Activated CD4-positive, alpha-beta T cell treated with anti-CD3 and anti-CD28 coated beads, Interleukin-2, amount 10 ng/mL, durations not matched to agents 7 days and 5 days (primary cell): ENCODE data around the gene SCN11A. TPM values are rescaled to one million over a fixed set of nuclear protein-coding genes. Genes with fewer than 3 reads are reported as not detected.
"Not testable (repeated sequence)": the region's sequence is repeated elsewhere in the genome, so short reads cannot be mapped to it uniquely, and the experiment has no call there.

ENCODE experiments used
- CTCF ChIA-PET: fragments of 350-600 bp; sonication (Branson Sonifier 250); formaldehyde crosslinking; loops from one replicate; lab custom pipeline; 2021; ENCODE audit warnings: antibody characterized with exemption; lab: Charles Lee
- POLR2A ChIA-PET: fragments of 350-600 bp; sonication (Branson Sonifier 250); formaldehyde crosslinking; loops from one replicate; lab custom pipeline; 2021; ENCODE audit warnings: antibody characterized with exemption; lab: Charles Lee
- DNase-seq: peaks from one replicate; pipeline ENCODE4 v3.0.0-alpha.2; 2020
- H3K27ac Mint-ChIP-seq: one replicate; pipeline ENCODE4 v1.8.0; 2021; ENCODE audit warnings: mild to moderate bottlenecking, moderate library complexity, mixed read lengths
- H3K27me3 Mint-ChIP-seq: one replicate; pipeline ENCODE4 v1.8.0; 2021; ENCODE audit warnings: mixed read lengths
- H3K36me3 Mint-ChIP-seq: one replicate; pipeline ENCODE4 v1.8.0; 2021; ENCODE audit warnings: low read depth, mixed read lengths
- H3K4me1 Mint-ChIP-seq: one replicate; pipeline ENCODE4 v1.8.0; 2021; ENCODE audit warnings: mixed read lengths
- H3K4me3 Mint-ChIP-seq: one replicate; pipeline ENCODE4 v1.8.0; 2021; ENCODE audit warnings: mild to moderate bottlenecking, moderate library complexity, mixed read lengths
- H3K9me3 Mint-ChIP-seq: one replicate; pipeline ENCODE4 v1.8.0; 2021; ENCODE audit warnings: mixed read lengths
- total RNA-seq, 2 experiments: library from RNA; stranded (reverse); gene quantifications; one replicate each; pipeline ENCODE4 v1.2.3, GENCODE V29; 2021

The SCN11A gene
- total RNA-seq, 2 experiments from 2014 or later, result 0.02 to 0.05 TPM

- POLR2A ChIA-PET, H3K4me3 Mint-ChIP-seq, H3K27me3 Mint-ChIP-seq, DNase-seq, H3K27ac Mint-ChIP-seq, H3K9me3 Mint-ChIP-seq, CTCF ChIA-PET: not testable (repeated sequence)
- H3K36me3 Mint-ChIP-seq, result peaks cover 17% of the 10 kb centered on the region
- H3K4me1 Mint-ChIP-seq, result peaks cover 15% of the 10 kb centered on the region
These were observed 9.5 kb upstream of the SCN11A start for GRCh38 chr3:39061228-39061627.

DNA sequence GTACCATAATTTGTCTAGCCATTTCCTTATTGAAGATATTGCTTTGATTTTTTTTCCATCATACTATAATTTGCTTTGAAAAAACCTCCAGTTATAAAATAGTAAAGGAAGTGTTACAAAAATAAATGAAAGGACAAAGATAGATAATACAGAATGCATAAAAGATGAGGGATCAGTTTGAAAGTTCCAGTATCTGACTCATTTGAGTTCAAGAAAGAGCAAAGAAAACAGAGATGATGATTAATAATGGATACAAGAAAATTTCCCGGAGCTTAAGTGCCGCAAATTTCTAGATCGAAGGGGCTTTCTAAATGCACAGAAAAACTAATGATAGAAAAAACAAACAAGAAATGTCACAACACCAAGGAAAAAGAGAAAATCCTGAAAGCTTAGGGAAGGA, 4.4 kb upstream of the SCN11A start:
- DNase-seq, result no peak
- Mint-ChIP-seq H3K36me3 (peaks cover 2% of the 10 kb centered on the region), H3K4me1 (peaks cover 34% of the 10 kb centered on the region), H3K4me3 (no peak overlapping the region), H3K27ac (no peak overlapping the region), H3K27me3 (no peaks in the 10 kb centered on the region), H3K9me3 (peaks cover 2% of the 10 kb centered on the region)
- CTCF ChIA-PET, result interaction anchor here (1.0 to 1.1 kb wide), 2 partner anchors 9 to 15 kb away, joined by 3 to 4 read pairs; no protein-coding TSS in a partner anchor
- POLR2A ChIA-PET, result no interaction called here

DNA sequence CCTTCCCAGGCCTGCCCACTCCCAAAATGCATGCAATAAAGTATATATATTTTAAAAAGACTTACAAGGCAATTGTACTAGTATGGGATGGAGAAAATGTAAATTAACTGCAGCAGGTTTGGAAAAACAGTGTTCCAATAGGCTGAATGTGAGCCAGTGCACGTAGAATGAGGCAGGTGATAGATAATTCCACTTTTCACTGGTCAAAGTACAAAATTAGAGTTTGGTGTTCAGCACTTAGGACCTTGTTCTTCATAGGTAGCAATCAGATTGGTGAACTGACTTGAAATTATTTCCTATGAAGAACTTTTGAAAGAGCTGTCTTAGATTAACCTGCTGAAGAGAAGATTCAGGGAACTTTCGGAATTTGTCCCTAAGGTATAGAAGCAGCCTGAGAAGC, 2.0 kb upstream of the SCN11A start:
- no peaks in the 10 kb centered on the region for H3K36me3 Mint-ChIP-seq
- CTCF ChIA-PET, result no interaction called here
- H3K4me3 Mint-ChIP-seq, result no peak overlapping the region
- POLR2A ChIA-PET, result no interaction called here
- DNase-seq, result no peak
- H3K27me3 Mint-ChIP-seq, result no peaks in the 10 kb centered on the region
- no peaks in the 10 kb centered on the region for H3K9me3 Mint-ChIP-seq
- no peak overlapping the region for H3K27ac Mint-ChIP-seq
- H3K4me1 Mint-ChIP-seq, result peaks cover 34% of the 10 kb centered on the region

- CTCF ChIA-PET, result no interaction called here
- H3K36me3 Mint-ChIP-seq, result no peaks in the 10 kb centered on the region
These were observed 839 bp upstream of the SCN11A start for GRCh38 chr3:39052583-39052982.

GRCh38 chr3:39050029-39050428, 1.7 kb downstream of the SCN11A start:
- Mint-ChIP-seq H3K4me3 (no peak overlapping the region), H3K27ac (no peak overlapping the region), H3K27me3 (no peaks in the 10 kb centered on the region), H3K4me1 (peaks cover 27% of the 10 kb centered on the region), H3K36me3 (no peaks in the 10 kb centered on the region), H3K9me3 (no peaks in the 10 kb centered on the region)
- ChIA-PET CTCF (interaction anchor here (0.6 to 1.3 kb wide), 2 partner anchors 238 to 477 kb away, joined by 3 read pairs; no protein-coding TSS in a partner anchor), POLR2A (no interaction called here)
- no peak for DNase-seq

More at GRCh38 chr3:39052583-39052982, 839 bp upstream of the SCN11A start:
- H3K4me1 Mint-ChIP-seq, result peaks cover 34% of the 10 kb centered on the region
- no peaks in the 10 kb centered on the region for H3K9me3 Mint-ChIP-seq
- POLR2A ChIA-PET, result no interaction called here
- peak overlapping the region; percentile 82 for H3K4me3 Mint-ChIP-seq
- H3K27ac Mint-ChIP-seq, result peak overlapping the region; percentile 99
- no peaks in the 10 kb centered on the region for H3K27me3 Mint-ChIP-seq
- DNase-seq, result no peak

DNA sequence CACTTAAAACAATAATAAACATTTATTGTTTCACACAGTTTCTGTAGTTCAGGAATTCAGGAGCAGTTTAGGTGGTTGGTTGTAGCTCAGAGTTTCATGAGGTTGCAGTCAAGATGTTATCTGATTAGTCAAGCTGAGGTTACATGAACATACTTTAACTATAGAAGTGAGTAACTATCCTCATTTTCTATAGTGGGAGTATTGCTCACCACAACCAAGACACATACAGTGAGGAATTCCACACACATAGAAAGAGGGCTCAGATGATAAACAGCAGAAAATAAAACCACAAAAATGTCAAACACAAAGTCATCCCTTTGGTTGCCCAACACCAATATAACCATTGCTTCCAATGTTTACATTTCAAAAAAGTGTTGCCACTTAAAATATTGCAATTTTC, 13.6 kb downstream of the SCN11A start:
- Mint-ChIP-seq H3K4me1 (no peaks in the 10 kb centered on the region), H3K9me3 (no peaks in the 10 kb centered on the region), H3K36me3 (peaks cover 2% of the 10 kb centered on the region), H3K4me3 (no peak overlapping the region), H3K27me3 (peaks cover 8% of the 10 kb centered on the region), H3K27ac (no peak overlapping the region)
- ChIA-PET POLR2A (no interaction called here), CTCF (no interaction called here)
- DNase-seq, result no peak

DNA sequence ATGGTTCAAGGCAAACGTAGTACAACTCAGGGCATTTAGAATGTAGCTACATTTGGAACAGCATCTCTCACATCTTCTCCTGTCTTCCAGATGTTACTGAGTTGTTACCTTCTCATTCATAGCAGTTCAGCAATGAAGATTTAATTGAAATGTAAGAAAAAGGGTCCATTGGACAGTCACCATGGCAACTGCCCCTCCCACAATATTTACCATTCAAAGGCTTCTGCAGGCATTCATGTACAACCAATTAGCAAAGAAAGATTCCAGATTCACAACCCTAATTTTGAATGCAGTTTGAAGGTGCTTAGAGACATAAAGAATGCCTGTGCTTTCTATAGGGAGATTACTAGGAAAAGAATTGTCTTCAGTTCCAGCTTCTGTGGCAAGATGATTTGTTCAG, 22.2 kb downstream of the SCN11A start:
- ChIA-PET POLR2A (no interaction called here), CTCF (no interaction called here)
- no peaks in the 10 kb centered on the region for H3K9me3 Mint-ChIP-seq
- no peak overlapping the region for H3K4me3 Mint-ChIP-seq
- H3K4me1 Mint-ChIP-seq, result no peaks in the 10 kb centered on the region
- peaks cover 16% of the 10 kb centered on the region for H3K27me3 Mint-ChIP-seq
- H3K27ac Mint-ChIP-seq, result no peak overlapping the region
- no peaks in the 10 kb centered on the region for H3K36me3 Mint-ChIP-seq
- DNase-seq, result no peak

DNA sequence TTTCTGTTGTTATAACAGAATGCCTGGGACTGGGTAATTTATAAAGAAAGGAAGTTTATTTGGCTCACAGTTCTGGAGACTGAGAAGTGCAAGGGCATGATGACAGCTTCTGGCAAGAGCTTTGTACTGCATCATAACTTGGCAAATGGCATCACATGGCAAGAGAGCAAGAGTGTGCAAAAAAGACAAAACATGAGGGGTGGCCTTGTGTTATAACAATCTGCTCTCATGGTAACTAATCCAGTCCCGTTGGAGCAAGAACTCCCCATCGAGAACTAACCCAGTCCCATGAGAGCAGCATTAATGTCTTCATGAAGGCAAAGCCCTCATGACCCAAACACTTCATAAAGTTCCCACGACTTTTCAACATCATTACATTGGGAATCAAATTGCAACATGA, 23.2 kb downstream of the SCN11A start:
- ChIA-PET POLR2A (no interaction called here), CTCF (no interaction called here)
- Mint-ChIP-seq H3K27ac (no peak overlapping the region), H3K4me3 (no peak overlapping the region), H3K27me3 (peaks cover 16% of the 10 kb centered on the region), H3K36me3 (no peaks in the 10 kb centered on the region), H3K9me3 (no peaks in the 10 kb centered on the region), H3K4me1 (no peaks in the 10 kb centered on the region)
- no peak for DNase-seq

DNA sequence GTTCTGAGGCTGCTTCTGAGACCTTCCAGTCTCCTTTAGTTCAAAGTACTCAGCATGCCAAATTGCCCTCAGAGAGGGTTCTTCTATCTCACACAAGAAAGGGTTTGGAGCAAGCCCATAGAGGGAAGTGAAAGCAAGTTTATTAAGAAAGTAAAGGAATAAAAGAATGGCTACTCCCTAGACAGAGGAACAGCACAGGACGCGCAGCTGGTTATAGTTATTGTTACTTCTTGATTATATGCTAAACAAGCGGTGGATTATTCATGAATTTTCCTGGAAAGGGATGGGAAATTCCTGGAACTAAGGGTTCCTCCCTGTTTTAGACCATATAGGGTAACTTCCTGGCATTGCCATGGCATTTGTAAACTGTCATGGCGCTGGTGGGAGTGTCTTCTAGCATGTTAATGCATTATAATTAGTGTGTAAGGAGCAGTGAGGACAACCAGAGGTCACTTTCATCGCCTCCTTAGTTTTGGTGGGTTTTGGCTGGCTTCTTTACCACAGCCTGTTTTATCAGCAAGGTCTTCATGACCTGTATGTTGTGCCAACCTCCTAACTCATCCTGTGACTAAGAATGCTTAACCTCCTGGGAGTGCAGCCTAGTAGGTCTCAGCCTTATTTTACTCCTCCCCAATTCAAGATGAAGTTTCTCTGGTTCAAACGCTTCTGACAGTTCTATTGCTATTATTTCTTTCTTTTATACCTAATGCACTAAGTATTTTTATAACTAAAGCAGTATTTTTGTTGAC, 26.3 kb downstream of the SCN11A start:
- CTCF ChIA-PET, result interaction anchor here (0.9 kb wide), 1 partner anchor 353 kb away, joined by 3 read pairs; no protein-coding TSS in a partner anchor
- H3K27ac Mint-ChIP-seq, result no peak overlapping the region
- DNase-seq, result no peak
- peaks cover 17% of the 10 kb centered on the region for H3K27me3 Mint-ChIP-seq
- no peak overlapping the region for H3K4me3 Mint-ChIP-seq
- POLR2A ChIA-PET, result no interaction called here
- no peaks in the 10 kb centered on the region for H3K36me3 Mint-ChIP-seq
- no peaks in the 10 kb centered on the region for H3K9me3 Mint-ChIP-seq
- no peaks in the 10 kb centered on the region for H3K4me1 Mint-ChIP-seq

- ChIA-PET CTCF (no interaction called here), POLR2A (no interaction called here)
- no peaks in the 10 kb centered on the region for H3K4me1 Mint-ChIP-seq
- DNase-seq, result no peak
- no peaks in the 10 kb centered on the region for H3K9me3 Mint-ChIP-seq
- peaks cover 14% of the 10 kb centered on the region for H3K27me3 Mint-ChIP-seq
- no peak overlapping the region for H3K4me3 Mint-ChIP-seq
- H3K36me3 Mint-ChIP-seq, result no peaks in the 10 kb centered on the region
- no peak overlapping the region for H3K27ac Mint-ChIP-seq
These were observed 27.2 kb downstream of the SCN11A start for GRCh38 chr3:39024497-39024896.

- CTCF ChIA-PET, result no interaction called here
- H3K9me3 Mint-ChIP-seq, result no peaks in the 10 kb centered on the region
- no peak for DNase-seq
- no peak overlapping the region for H3K27ac Mint-ChIP-seq
- H3K36me3 Mint-ChIP-seq, result no peaks in the 10 kb centered on the region
- no peak overlapping the region for H3K4me3 Mint-ChIP-seq
- POLR2A ChIA-PET, result interaction anchor here (0.6 kb wide), 1 partner anchor 798 kb away, joined by 4 read pairs; no protein-coding TSS in a partner anchor
- H3K4me1 Mint-ChIP-seq, result no peaks in the 10 kb centered on the region
- peaks cover 22% of the 10 kb centered on the region for H3K27me3 Mint-ChIP-seq
These were observed 29.5 kb downstream of the SCN11A start for GRCh38 chr3:39022286-39022630.

GRCh38 chr3:39021465-39022285, 30.1 kb downstream of the SCN11A start:
- ChIA-PET POLR2A (interaction anchor here (0.6 kb wide), 1 partner anchor 799 kb away, joined by 4 read pairs; no protein-coding TSS in a partner anchor), CTCF (interaction anchor here (0.6 kb wide), 1 partner anchor 498 kb away, joined by 3 read pairs; no protein-coding TSS in a partner anchor)
- H3K4me3 Mint-ChIP-seq, result no peak overlapping the region
- H3K4me1 Mint-ChIP-seq, result no peaks in the 10 kb centered on the region
- H3K9me3 Mint-ChIP-seq, result no peaks in the 10 kb centered on the region
- peaks cover 27% of the 10 kb centered on the region for H3K27me3 Mint-ChIP-seq
- no peak overlapping the region for H3K27ac Mint-ChIP-seq
- DNase-seq, result no peak
- no peaks in the 10 kb centered on the region for H3K36me3 Mint-ChIP-seq

GRCh38 chr3:39021029-39021428, 30.7 kb downstream of the SCN11A start:
- Mint-ChIP-seq H3K27me3 (peaks cover 27% of the 10 kb centered on the region), H3K9me3 (no peaks in the 10 kb centered on the region), H3K27ac (no peak overlapping the region), H3K36me3 (no peaks in the 10 kb centered on the region), H3K4me3 (no peak overlapping the region), H3K4me1 (no peaks in the 10 kb centered on the region)
- no peak for DNase-seq
- POLR2A ChIA-PET, result no interaction called here
- CTCF ChIA-PET, result interaction anchor here (0.6 kb wide), 1 partner anchor 497 kb away, joined by 3 read pairs; no protein-coding TSS in a partner anchor
